GM18526 (cell line): Measurements from ENCODE around the gene CHERP.

ENCODE experiments used
- POLR2A ChIP-seq: IDR thresholded peaks from 3 replicates; pipeline ENCODE4 v1.6.1; 2011; ENCODE audit not compliant: insufficient read length; ENCODE audit errors: extremely low read depth

Gene CHERP

GRCh38 chr19:16571822-16572331 is 29.6 kb upstream of the CHERP start:
- no peak for TF ChIP-seq POLR2A

- no peak for TF ChIP-seq POLR2A
Measured at GRCh38 chr19:16571283-16571682, 29.0 kb upstream of the CHERP start.

- TF ChIP-seq POLR2A, result no peak
Measured at GRCh38 chr19:16569609-16570320, 27.5 kb upstream of the CHERP start.

GRCh38 chr19:16566702-16567101 is 24.5 kb upstream of the CHERP start:
- TF ChIP-seq POLR2A, result no peak

GRCh38 chr19:16566161-16566560 is 23.9 kb upstream of the CHERP start:
- TF ChIP-seq POLR2A, result no peak

- TF ChIP-seq POLR2A, result no peak
Measured at GRCh38 chr19:16564842-16565241, 22.6 kb upstream of the CHERP start.

GRCh38 chr19:16562608-16563025 is 20.4 kb upstream of the CHERP start:
- no peak for TF ChIP-seq POLR2A

GRCh38 chr19:16561382-16561781 is 19.1 kb upstream of the CHERP start:
- no peak for TF ChIP-seq POLR2A

GRCh38 chr19:16559780-16560276 is 17.6 kb upstream of the CHERP start:
- TF ChIP-seq POLR2A, result no peak

- no peak for TF ChIP-seq POLR2A
Measured at GRCh38 chr19:16554776-16555175, 12.5 kb upstream of the CHERP start.

- no peak for TF ChIP-seq POLR2A
Measured at GRCh38 chr19:16548956-16549355, 6.7 kb upstream of the CHERP start.

- no peak for TF ChIP-seq POLR2A
Measured at GRCh38 chr19:16544473-16545231, 2.4 kb upstream of the CHERP start.

GRCh38 chr19:16542910-16543472 is 754 bp upstream of the CHERP start:
- no peak for TF ChIP-seq POLR2A

GRCh38 chr19:16541526-16542044 is 652 bp downstream of the CHERP start:
- no peak for TF ChIP-seq POLR2A

GRCh38 chr19:16540948-16541347 is 1.3 kb downstream of the CHERP start:
- no peak for TF ChIP-seq POLR2A

- no peak for TF ChIP-seq POLR2A
Measured at GRCh38 chr19:16537111-16537510, 5.1 kb downstream of the CHERP start.
